Measurements from ENCODE around the gene TBC1D21.
A peak's percentile ranks its signal among the peaks of the same experiment; 100 is the strongest.

The TBC1D21 gene

DNA sequence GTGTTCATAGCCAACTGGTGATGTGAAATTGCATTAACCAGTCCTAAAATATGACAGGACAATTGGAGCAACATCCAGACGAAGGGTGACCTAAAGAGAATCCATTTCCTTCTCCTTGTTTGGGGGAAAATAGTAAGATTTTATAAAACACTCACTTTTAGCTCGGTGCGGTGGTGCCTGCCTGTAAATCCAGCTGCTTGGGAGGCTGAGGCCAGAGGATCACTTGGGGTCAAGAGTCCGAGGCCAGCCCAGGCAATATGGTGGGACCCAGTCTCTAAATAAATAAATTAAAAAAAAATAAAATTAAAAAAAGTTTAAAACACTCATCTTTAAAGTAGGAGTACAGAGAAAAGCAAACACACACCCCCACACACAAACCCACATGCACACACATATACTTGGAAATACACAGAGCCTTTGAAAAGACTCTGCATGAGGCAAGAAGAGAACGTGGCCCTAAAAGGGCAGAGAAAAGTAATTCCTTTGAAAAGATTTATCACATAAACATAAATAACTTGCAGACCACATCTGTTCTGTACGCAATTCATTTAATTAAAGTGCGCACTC lies 38.7 kb downstream of the TBC1D21 start:
- DNase-seq: no peak

DNA sequence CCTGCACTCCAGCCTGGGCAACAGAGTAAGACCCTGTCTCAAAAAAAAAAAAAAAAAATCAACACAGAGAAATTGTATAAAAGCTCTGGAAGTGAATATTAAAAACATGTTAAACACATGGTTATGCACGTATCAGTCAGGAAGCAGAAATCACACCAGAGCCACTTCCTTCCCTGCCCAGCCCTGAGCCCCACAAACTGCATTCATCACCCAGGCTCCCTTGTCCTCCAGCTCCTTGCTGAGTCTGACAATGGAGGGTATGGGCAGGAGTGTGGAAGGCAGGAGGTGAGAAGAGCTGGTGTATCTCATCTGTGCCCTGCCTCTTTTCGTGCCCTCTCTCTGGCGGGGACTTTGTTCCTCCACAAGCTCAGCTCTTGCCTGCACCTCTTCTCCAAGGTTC lies 40.8 kb downstream of the TBC1D21 start:
- DNase-seq: no peak

DNA sequence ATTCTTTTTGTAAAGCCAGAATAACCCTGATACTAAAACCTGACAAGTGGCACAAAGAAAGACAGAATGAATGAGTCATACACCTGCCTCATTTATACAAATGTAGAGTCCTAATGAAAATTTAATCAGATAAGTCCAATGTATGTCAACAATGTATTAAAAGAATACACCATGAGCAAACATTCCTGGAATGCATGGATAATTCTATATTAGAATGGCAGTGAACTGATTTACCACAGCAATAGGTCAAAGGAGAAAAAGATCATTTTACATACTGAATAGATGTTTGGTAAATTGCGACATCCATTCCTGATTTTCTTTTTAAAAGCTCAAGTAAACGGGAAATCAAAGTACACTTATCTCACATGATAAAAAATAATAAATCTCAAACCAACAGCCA lies 41.7 kb downstream of the TBC1D21 start:
- no peak for DNase-seq

DNA sequence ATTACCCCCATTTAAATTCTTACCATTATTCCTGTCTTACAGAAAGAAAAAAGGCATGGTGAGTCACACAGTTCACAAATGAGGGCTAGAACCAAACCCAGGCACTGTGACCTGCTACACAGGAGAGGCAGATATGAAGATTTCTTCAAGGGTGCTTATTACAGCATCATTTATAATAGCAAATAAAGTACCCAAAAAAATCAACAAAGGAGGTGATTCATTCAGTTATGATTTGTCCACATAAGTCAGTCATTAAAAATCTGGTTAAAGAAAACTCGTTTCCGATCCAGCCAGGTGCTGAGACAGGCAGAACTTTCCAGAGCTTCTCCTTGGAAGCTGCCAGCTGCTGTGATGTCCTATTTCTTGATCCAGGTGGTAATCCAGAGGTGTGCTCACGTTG lies 45.4 kb downstream of the TBC1D21 start:
- no peak for DNase-seq

DNA sequence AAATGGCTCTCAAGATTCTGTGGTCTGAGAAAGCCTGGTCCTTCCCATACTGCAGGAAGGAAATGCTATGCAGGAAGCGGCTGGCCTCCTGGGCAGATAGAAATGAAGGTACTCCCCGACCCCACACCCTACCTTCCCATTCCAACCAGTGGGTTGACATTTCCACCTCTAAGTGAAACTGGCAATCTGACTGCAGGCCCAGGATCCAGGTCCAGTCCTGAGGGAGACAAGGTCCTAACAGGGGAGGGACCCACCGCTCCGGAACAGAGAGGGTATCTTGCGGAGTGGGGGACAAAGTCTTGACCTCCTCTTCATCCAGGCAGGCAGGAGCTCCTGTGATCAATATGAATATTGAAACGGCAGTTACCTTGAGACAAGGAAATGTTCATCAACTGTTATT lies 46.3 kb downstream of the TBC1D21 start:
- DNase-seq: no peak

DNA sequence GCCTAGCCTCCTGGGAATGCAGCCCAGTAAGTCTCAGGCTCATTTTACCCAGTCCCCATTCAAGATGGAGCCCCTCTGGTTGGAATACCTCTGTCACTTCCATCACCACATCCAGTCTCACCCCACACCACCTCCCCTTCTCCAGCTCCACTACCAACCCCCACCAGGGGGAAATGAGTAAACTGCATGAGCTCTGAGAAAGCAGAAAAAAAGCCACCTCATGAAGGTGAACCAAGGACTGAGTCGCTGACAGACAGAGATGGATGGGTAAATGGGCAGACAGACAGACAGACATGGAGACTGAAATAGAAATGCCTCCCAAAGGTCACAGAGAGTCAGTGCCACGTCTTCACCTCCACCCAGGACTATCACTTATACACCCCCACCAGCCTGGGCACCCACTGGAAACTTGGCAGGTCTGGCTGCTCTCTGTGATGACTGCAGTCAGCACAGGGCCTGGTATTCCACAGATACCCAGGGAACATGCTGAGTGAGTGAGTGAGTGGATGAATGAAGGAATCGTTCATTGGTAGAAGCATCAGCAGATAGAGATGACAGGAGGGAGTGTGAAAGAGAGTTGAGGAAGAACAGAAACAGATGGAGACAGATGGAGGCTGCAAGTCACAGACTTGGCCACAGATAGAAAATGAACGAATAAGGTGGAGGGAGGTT lies 48.0 kb downstream of the TBC1D21 start:
- peak in 1 of 2 experiments; percentile 26 for DNase-seq

DNA sequence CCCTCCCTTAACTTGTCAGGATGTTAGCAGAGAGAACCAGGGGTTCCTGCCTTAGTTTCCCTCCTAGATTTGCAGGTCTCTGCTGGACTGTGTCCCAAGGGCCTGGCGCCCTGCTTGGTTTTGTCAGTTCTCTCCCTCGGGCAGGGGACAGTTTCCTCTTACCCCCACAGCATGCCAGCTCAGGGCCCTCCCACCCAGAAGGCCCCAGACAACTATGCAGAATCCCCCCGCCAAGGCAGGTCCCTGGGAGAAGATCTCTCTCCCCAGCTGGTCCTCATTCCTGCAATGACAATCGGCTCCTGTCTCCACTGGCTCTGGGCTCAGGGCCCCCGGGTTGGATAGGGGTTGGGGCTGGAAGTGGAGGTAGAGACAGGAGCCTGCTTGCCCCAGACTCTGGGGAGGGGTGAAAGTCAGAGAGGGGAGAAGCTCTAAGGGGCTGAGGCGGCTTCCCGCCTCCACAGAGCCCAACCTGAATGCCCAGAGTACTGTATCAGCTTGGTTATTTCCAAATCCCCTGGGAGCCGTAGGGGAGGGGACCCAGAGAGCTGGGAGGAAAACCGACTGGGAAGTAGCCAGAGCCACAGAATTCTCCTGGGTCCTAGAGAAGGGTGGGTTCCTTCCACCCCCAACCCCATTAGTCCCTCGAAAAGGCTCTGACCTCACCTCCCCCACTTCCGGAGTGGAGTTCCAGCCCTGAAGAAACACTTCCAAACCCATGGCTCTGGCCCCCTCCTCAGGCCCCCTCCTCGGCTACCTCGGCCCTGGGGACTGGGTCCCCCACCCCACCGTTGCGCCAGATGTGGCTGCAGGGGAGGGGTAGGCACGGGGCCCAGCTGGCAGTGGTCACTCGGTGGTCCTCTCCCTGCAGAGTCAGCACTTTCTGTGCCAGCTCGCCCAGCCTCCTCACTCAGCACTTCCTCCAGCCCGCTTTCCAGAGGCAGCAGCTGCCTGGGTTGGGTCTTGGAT lies 49.1 kb downstream of the TBC1D21 start:
- DNase-seq: no peak

DNA sequence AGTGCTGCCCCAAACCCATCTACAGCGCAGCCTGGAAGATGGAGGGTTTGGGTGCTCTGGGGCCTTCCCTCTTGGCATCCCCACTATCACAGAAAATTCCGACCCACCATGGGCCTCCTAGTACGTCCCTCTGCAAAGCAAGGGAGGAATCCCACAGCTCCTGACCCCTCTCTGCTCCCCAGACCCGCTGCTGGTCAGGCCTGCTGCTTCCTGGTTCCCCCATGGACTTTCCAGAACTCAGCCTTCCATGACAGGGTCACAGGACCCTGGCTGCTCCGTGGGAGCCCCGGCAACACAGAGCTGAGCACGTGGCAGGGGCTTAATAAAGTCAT lies 49.8 kb downstream of the TBC1D21 start:
- no peak for DNase-seq

DNA sequence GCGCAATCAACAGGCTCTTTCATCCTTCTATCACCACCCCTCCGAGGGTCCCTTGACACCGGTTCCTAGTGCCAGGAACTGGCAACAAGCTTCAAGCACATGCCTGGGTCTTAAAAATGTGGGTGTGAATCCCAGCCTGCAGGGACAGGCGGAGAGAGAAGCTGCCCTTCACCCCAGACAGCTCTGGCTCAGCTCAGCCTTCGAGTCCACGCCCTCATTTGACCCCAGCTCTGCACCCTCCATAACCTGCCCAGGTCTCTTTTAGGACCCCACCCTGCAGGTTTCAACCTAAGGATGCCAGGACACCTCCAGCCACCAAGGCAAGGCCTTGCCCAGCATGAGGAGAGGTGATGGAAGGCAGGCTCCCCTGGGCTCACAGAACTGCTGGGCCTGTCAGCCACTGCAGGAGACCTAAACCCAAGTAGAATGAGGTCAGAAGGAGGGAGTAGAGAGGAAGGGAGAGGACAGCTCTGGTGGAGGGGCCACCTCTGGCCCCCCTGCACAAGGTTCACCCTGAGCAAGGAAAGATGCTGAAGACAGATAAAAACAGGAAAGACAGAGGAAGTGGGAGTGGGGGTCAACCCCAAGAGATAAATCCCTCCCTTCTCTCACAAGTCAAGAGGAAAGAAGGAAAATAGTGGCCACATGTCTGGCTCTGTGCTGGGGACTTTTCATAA lies 50.3 kb downstream of the TBC1D21 start:
- DNase-seq: no peak

DNA sequence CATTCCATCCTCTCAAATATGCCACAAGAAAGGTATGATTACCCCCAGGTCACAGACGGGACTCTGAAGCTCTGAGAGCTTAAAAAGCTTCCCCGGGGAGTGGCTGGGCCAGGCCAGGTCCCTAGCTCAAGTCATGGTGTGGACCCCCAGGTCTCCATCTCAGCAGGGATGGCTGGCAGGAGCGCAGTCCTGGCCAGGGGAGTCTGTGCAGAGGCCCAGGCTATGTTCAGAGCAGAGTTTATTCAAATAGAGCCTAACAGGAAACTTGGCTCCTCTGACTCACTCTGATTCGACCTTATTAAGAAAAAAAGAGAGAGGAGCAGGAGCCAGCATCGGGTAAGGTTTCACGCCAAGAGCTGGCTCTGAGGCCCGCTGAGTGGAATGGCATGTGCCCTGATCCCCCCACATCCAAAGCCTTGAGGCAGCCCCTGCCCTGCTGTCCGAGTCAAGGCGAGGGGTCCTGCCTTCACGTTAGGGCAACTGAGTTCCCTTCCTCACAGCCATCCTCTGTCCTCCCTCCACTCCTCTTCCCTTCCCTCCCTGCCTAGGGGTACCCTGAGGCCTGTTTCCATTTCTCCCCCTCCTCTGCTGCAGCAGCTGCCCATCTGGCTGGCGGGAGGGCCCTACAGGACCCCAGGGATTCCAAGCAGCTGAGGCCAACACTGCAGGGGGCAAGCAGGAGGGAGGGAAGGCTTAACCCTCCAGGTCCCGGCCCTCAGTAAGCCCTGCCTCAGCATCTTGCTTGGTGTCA lies 51.0 kb downstream of the TBC1D21 start:
- peak; percentile 23 to 41 for DNase-seq

DNA sequence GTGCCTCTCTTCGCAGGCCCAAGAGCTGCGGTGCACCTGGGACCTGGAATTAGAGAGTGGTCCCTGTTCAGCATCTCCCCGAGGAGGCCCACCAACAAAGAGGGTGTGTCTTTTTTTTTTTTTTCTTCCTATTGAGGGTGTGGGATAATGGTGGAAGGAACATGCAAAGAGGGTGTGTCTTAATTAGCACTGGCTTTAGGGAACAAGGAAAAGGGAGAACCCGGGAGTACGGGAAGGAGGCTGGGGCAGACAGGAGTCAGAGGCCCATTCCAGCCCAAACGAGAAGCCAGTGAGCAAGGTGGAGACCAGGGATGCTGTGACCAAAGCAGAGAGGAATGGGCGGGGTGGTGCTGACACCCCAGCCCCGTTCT lies 52.5 kb downstream of the TBC1D21 start:
- no peak for DNase-seq

DNA sequence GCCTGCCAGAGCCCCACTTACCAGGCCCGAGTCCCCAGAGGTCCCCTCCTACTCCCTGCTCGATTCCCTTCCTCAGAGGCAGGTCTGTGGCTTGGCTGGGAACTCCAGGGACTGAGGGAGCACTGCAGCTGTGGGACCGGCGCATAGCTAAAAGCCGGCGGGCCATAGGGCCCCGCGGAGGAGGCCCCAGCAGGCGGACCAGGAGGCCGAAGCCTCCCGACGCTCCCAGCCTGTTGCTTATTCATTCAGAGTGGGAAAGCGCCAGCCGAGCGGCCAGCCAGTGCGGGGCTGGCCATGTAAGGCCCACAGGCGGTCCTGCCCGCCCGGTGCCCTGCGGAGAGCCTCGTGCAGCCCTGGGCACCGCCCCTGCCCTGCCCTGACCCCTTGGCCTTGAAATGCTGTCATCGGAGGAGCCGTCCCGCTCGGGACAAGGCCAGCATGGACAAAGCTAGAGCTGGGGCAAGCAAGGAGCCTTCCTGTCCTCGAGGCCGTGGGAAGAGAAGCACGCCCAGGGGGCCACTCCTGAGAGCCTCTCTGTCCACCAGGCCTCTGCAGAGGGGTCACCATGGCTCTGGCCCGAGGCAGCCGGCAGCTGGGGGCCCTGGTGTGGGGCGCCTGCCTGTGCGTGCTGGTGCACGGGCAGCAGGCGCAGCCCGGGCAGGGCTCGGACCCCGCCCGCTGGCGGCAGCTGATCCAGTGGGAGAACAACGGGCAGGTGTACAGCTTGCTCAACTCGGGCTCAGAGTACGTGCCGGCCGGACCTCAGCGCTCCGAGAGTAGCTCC lies 53.0 kb downstream of the TBC1D21 start, which contains the start of gene LOXL1:
Gene LOXL1 (plus strand): TSS at position 244 of the 784 bp plus-strand sequence. CDS start 322 bp downstream, at position 566.
- DNase-seq: no peak

DNA sequence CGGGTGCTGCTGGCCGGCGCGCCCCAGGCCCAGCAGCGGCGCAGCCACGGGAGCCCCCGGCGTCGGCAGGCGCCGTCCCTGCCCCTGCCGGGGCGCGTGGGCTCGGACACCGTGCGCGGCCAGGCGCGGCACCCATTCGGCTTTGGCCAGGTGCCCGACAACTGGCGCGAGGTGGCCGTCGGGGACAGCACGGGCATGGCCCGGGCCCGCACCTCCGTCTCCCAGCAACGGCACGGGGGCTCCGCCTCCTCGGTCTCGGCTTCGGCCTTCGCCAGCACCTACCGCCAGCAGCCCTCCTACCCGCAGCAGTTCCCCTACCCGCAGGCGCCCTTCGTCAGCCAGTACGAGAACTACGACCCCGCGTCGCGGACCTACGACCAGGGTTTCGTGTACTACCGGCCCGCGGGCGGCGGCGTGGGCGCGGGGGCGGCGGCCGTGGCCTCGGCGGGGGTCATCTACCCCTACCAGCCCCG lies 53.7 kb downstream of the TBC1D21 start:
- peak; percentile 46 to 57 for DNase-seq

DNA sequence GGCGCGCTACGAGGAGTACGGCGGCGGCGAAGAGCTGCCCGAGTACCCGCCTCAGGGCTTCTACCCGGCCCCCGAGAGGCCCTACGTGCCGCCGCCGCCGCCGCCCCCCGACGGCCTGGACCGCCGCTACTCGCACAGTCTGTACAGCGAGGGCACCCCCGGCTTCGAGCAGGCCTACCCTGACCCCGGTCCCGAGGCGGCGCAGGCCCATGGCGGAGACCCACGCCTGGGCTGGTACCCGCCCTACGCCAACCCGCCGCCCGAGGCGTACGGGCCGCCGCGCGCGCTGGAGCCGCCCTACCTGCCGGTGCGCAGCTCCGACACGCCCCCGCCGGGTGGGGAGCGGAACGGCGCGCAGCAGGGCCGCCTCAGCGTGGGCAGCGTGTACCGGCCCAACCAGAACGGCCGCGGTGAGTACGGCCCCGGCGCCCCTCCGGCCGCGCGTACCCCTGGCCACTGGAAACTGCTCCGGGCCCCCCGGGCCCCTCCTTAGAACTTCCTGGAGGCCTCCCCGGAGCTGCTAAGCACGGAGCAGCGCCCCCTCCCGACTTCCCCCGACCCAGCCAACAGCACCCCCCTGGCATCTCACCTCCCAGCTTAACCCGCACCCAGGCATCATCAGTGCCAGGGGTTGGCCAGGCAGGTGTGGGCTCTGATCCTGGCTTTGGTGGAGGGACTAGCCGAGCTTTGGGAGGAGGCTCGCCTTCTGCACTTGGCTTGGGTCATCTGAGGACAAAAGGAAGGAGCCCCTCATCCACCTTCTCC lies 54.3 kb downstream of the TBC1D21 start:
- DNase-seq: peak; percentile 75 to 79

DNA sequence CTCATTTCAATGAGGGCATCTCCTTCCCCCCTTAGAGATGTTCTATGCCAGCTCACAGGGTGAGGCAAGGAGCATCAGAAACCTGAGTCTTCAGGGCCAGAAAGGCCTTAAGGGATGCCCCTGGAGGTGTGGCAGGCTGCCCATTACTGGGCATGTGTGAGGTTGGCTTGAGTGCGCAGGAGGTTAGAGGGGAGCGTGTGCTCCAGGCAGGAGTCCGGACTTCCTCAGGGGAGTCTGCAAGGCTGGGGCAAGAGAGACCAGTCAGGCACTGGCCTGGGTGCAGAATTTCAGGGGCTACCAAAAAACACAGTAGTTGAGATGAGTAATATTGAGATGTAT lies 54.8 kb downstream of the TBC1D21 start:
- DNase-seq: no peak

DNA sequence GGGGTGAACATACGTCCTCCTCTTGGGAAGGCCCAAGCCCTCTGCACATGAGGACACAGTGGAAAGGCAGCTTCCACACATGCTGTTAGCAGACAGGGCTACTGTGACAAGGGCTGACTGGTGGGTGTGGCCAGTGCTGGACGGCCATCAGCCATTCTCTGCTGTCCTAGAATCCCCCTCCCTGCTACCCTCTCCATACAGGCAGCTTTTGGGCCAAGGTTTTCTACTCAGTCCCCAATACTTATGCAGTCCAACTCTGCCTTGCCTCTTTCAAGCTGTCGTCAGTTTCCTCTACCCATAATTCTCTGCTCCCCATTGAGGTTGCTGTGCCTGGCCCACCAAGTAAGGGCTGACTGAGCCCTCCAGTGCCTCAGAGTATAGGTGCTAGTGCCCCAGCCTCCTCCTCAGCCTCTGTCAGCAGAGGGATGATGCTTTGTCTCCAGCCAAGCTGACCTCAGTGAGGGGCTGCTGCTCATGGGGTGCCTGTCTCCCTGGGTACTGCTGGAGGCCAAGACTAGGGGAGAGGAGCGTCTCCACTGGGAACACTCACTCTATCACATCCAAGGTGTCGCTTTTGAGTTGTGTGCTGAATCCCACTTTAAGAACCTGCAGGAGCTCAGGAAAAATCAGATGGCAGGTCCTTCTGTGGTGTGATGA lies 55.7 kb downstream of the TBC1D21 start:
- no peak for DNase-seq

DNA sequence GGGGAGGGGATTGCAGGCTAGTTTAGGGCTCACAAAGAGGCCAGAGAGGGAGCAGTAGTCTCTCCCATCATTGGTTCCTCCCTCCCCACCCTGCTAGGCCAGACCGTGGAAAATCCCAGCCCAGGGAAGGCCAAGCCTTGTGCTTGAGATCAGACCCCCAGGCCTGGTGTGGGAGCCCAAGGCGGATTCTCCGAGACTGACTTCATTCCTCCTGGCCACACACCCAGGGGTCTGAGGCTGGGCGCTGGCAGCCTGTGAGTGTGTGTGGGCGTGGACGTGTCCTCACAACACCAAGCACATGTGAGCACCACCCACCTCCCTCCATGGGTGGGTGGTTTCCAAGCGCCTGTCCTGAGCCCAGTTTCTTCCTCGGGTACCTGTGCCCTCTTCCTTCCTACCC lies 57.0 kb downstream of the TBC1D21 start:
- DNase-seq: no peak

DNA sequence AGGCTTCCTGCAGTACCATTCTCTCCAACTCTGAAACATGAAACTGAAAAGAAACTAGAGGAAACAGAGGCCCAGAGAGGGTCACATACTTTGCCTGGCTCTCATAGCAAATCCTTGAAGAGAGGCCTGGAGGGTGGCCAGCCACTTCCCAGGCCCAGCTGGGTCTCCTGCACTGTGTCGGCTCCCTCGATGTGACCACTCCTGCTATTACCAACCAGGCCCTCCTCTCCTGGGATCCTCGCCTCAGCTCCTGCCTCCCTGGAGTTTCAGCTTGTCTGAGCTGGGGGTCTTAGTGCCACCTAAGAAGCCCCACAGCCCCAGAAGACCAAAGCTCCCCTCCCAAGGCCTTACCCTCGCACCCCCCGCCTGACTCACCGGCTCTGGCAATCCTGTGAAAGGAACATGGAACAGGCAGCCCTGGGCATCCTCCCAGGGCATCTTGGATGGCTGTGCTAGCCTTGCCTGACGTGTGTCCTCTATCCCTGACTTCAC lies 57.5 kb downstream of the TBC1D21 start:
- DNase-seq: no peak

DNA sequence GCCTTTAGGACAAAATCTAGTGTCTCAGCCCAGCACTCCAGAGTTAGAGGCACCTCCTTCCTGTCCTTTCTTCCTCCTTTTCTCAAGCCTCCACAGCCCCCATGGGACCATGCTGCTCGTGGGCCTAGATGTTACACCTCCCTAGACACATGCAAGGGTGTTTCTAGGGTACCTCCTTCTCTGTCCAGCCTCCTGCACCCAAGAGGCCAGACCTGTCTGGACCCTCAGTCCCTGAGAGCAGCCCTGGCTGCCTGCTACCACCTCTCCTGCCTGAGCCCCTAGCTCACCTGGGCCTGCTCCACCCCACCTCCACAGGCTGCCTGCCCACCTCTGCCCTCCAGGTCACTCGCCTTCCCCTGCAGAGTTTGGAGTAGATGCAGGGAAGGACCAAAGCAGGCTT lies 58.1 kb downstream of the TBC1D21 start:
- DNase-seq: no peak

Data from activated CD4-positive, alpha-beta T cell treated with anti-CD3 and anti-CD28 coated beads, Interleukin-2, amount 50 U/mL, for 48 hours (primary cell).